Measurements from ENCODE around the gene TMEM132C. TPM values are rescaled to one million over a fixed set of nuclear protein-coding genes. Genes with fewer than 3 reads are reported as not detected.

TMEM132C gene
- total and polyA plus RNA-seq, 2 experiments from 2014 or later, result not detected

DNA sequence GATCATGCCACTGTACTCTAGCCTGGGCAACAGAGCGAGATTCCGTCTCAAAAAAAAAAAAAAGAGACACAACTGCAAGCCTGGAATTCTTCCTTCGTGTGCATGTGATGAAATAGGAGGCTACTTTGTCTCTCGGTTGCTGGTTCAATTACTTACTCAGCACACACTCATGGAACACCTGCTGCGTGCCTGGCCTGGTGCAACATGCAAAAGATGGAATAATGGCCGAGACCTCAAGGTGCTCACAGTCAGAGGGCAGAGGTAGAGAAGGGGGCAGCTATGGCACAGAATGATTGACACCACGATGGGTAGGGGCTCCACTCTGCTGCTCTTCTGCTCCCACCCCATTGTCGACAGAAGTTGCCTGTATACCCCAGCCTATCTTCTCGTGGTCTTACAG is 444.5 kb downstream of the TMEM132C start:
- Histone ChIP-seq H3K4me2 (no peak overlapping the region), H3F3A (replicated peaks; ENCODE audit: low read depth) (no peaks in the 10 kb centered on the region), H3K27me3 (ENCODE audit: insufficient read depth) (no peaks in the 10 kb centered on the region), H4K20me1 (replicated peaks; ENCODE audit: insufficient read depth) (no peaks in the 10 kb centered on the region), H2AFZ (no peak overlapping the region), H3K79me2 (replicated peaks; ENCODE audit: insufficient read depth) (no peaks in the 10 kb centered on the region), H3K27ac (ENCODE audit: low read depth) (no peak overlapping the region), H3K36me3 (ENCODE audit: insufficient read depth) (no peaks in the 10 kb centered on the region; the same call in 1 of the 2 replicates), H3K9me2 (ENCODE audit: insufficient read depth) (no peaks in the 10 kb centered on the region), H3K4me3 (no peak overlapping the region), H3K4me1 (ENCODE audit: insufficient read depth) (no peaks in the 10 kb centered on the region)
- no peak for TF ChIP-seq EZH2 (IDR thresholded peaks at IDR 0.05; ENCODE audit: low read depth, unreplicated experiment)
- TF ChIP-seq, protein P1, sequence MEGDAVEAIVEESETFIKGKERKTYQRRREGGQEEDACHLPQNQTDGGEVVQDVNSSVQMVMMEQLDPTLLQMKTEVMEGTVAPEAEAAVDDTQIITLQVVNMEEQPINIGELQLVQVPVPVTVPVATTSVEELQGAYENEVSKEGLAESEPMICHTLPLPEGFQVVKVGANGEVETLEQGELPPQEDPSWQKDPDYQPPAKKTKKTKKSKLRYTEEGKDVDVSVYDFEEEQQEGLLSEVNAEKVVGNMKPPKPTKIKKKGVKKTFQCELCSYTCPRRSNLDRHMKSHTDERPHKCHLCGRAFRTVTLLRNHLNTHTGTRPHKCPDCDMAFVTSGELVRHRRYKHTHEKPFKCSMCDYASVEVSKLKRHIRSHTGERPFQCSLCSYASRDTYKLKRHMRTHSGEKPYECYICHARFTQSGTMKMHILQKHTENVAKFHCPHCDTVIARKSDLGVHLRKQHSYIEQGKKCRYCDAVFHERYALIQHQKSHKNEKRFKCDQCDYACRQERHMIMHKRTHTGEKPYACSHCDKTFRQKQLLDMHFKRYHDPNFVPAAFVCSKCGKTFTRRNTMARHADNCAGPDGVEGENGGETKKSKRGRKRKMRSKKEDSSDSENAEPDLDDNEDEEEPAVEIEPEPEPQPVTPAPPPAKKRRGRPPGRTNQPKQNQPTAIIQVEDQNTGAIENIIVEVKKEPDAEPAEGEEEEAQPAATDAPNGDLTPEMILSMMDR (conservative IDR thresholded peaks at IDR 0.05; ENCODE audit: low read depth in 2 of 2), result no peak
- no peak for TF ChIP-seq JUNB (IDR thresholded peaks at IDR 0.05; ENCODE audit: unreplicated experiment)
- no peak for TF ChIP-seq POLR2AphosphoS5 (IDR thresholded peaks at IDR 0.05; ENCODE audit: low read depth)
- no peak for TF ChIP-seq ZNF331 (CRISPR knock-in tag; IDR thresholded peaks at IDR 0.05; ENCODE audit: low read depth)
- TF ChIP-seq, protein P2, sequence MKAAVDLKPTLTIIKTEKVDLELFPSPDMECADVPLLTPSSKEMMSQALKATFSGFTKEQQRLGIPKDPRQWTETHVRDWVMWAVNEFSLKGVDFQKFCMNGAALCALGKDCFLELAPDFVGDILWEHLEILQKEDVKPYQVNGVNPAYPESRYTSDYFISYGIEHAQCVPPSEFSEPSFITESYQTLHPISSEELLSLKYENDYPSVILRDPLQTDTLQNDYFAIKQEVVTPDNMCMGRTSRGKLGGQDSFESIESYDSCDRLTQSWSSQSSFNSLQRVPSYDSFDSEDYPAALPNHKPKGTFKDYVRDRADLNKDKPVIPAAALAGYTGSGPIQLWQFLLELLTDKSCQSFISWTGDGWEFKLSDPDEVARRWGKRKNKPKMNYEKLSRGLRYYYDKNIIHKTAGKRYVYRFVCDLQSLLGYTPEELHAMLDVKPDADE (IDR thresholded peaks at IDR 0.05), result no peak
- no peak for TF ChIP-seq STAT1 (IDR thresholded peaks at IDR 0.05; ENCODE audit: unreplicated experiment)
- no peak for TF ChIP-seq EZH2phosphoT487 (IDR thresholded peaks at IDR 0.05; ENCODE audit: unreplicated experiment)
- TF ChIP-seq NANOG (IDR thresholded peaks at IDR 0.05; ENCODE audit: borderline replicate concordance), result no peak
- ATAC-seq, result no peak
- H3K27ac Mint-ChIP-seq, result no peak overlapping the region
- H3K36me3 Mint-ChIP-seq (ENCODE audit: low read depth), result peaks cover 48% of the 10 kb centered on the region
- no peaks in the 10 kb centered on the region for H3K27me3 Mint-ChIP-seq (ENCODE audit: insufficient read depth, low read depth, poor library complexity)
- H3K4me1 Mint-ChIP-seq, result no peaks in the 10 kb centered on the region
- H3K4me3 Mint-ChIP-seq, result no peak overlapping the region
- no peak for DNase-seq (ENCODE audit: low spot score)
- no peaks in the 10 kb centered on the region; the same call in none of the 3 replicates for H3K9me3 Mint-ChIP-seq

DNA sequence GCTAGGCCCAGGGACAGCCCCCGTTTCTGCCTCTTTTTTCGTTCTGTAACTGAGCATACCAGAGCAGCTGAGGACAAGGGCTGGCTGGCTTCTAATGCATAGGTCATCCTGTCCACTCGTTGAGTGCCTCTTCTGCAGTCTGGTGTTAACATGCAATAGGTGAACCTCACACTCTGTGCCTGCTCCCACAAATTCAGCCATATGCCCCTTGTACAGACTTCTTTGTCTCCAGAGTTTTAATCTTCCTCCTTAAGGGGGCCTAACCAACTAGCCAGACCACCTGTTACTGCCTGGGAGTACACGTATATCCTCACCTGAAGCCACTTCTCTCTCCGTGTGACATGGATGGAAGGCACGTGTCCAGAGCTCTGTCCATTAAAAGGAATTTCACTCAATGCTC is 445.7 kb downstream of the TMEM132C start:
- Histone ChIP-seq H3K36me3 (ENCODE audit: insufficient read depth) (no peaks in the 10 kb centered on the region; the same call in 1 of the 2 replicates), H3F3A (replicated peaks; ENCODE audit: low read depth) (no peaks in the 10 kb centered on the region), H3K27me3 (ENCODE audit: insufficient read depth) (no peaks in the 10 kb centered on the region), H3K27ac (ENCODE audit: low read depth) (no peak overlapping the region), H3K4me2 (no peak overlapping the region), H4K20me1 (replicated peaks; ENCODE audit: insufficient read depth) (no peaks in the 10 kb centered on the region), H2AFZ (no peak overlapping the region), H3K9me2 (ENCODE audit: insufficient read depth) (no peaks in the 10 kb centered on the region), H3K4me3 (no peak overlapping the region), H3K79me2 (replicated peaks; ENCODE audit: insufficient read depth) (no peaks in the 10 kb centered on the region), H3K4me1 (ENCODE audit: insufficient read depth) (no peaks in the 10 kb centered on the region)
- peaks cover 1% of the 10 kb centered on the region for H3K27me3 Mint-ChIP-seq (ENCODE audit: insufficient read depth, low read depth, poor library complexity)
- no peaks in the 10 kb centered on the region for H3K4me1 Mint-ChIP-seq
- no peak overlapping the region for H3K4me3 Mint-ChIP-seq
- ATAC-seq (no peak), DNase-seq (ENCODE audit: low spot score) (no peak)
- no peak overlapping the region for H3K27ac Mint-ChIP-seq
- no peaks in the 10 kb centered on the region; the same call in none of the 3 replicates for H3K9me3 Mint-ChIP-seq
- H3K36me3 Mint-ChIP-seq (ENCODE audit: low read depth), result peaks cover 43% of the 10 kb centered on the region
- no peak for TF ChIP-seq STAT1 (IDR thresholded peaks at IDR 0.05; ENCODE audit: unreplicated experiment)
- TF ChIP-seq, protein P3, sequence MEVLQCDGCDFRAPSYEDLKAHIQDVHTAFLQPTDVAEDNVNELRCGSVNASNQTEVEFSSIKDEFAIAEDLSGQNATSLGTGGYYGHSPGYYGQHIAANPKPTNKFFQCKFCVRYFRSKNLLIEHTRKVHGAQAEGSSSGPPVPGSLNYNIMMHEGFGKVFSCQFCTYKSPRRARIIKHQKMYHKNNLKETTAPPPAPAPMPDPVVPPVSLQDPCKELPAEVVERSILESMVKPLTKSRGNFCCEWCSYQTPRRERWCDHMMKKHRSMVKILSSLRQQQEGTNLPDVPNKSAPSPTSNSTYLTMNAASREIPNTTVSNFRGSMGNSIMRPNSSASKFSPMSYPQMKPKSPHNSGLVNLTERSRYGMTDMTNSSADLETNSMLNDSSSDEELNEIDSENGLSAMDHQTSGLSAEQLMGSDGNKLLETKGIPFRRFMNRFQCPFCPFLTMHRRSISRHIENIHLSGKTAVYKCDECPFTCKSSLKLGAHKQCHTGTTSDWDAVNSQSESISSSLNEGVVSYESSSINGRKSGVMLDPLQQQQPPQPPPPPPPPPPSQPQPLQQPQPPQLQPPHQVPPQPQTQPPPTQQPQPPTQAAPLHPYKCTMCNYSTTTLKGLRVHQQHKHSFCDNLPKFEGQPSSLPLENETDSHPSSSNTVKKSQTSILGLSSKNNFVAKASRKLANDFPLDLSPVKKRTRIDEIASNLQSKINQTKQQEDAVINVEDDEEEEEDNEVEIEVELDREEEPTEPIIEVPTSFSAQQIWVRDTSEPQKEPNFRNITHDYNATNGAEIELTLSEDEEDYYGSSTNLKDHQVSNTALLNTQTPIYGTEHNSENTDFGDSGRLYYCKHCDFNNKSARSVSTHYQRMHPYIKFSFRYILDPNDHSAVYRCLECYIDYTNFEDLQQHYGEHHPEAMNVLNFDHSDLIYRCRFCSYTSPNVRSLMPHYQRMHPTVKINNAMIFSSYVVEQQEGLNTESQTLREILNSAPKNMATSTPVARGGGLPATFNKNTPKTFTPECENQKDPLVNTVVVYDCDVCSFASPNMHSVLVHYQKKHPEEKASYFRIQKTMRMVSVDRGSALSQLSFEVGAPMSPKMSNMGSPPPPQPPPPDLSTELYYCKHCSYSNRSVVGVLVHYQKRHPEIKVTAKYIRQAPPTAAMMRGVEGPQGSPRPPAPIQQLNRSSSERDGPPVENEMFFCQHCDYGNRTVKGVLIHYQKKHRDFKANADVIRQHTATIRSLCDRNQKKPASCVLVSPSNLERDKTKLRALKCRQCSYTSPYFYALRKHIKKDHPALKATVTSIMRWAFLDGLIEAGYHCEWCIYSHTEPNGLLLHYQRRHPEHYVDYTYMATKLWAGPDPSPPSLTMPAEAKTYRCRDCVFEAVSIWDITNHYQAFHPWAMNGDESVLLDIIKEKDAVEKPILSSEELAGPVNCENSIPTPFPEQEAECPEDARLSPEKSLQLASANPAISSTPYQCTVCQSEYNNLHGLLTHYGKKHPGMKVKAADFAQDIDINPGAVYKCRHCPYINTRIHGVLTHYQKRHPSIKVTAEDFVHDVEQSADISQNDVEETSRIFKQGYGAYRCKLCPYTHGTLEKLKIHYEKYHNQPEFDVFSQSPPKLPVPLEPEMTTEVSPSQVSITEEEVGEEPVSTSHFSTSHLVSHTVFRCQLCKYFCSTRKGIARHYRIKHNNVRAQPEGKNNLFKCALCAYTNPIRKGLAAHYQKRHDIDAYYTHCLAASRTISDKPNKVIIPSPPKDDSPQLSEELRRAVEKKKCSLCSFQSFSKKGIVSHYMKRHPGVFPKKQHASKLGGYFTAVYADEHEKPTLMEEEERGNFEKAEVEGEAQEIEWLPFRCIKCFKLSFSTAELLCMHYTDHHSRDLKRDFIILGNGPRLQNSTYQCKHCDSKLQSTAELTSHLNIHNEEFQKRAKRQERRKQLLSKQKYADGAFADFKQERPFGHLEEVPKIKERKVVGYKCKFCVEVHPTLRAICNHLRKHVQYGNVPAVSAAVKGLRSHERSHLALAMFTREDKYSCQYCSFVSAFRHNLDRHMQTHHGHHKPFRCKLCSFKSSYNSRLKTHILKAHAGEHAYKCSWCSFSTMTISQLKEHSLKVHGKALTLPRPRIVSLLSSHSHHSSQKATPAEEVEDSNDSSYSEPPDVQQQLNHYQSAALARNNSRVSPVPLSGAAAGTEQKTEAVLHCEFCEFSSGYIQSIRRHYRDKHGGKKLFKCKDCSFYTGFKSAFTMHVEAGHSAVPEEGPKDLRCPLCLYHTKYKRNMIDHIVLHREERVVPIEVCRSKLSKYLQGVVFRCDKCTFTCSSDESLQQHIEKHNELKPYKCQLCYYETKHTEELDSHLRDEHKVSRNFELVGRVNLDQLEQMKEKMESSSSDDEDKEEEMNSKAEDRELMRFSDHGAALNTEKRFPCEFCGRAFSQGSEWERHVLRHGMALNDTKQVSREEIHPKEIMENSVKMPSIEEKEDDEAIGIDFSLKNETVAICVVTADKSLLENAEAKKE (CRISPR knock-in tag; IDR thresholded peaks at IDR 0.05), result no peak
- TF ChIP-seq JUNB (IDR thresholded peaks at IDR 0.05; ENCODE audit: unreplicated experiment), result no peak
- TF ChIP-seq EZH2 (IDR thresholded peaks at IDR 0.05; ENCODE audit: low read depth, unreplicated experiment), result no peak
- TF ChIP-seq, protein P1 (conservative IDR thresholded peaks at IDR 0.05; ENCODE audit: low read depth in 2 of 2), result no peak
- TF ChIP-seq CREB1 (CRISPR knock-in tag; IDR thresholded peaks at IDR 0.05; ENCODE audit: low read depth), result no peak

Measured in GM23338 (cell line).